GM19043 (cell line): ENCODE data around the gene KRT20.

Experiments used
- ATAC-seq: cut with Tn5 transposase; IDR thresholded peaks from one replicate; pipeline ENCODE4 v1.9.1; 2021; ENCODE audit warnings: low read depth; ENCODE audit not compliant: unreplicated experiment

Gene KRT20

DNA sequence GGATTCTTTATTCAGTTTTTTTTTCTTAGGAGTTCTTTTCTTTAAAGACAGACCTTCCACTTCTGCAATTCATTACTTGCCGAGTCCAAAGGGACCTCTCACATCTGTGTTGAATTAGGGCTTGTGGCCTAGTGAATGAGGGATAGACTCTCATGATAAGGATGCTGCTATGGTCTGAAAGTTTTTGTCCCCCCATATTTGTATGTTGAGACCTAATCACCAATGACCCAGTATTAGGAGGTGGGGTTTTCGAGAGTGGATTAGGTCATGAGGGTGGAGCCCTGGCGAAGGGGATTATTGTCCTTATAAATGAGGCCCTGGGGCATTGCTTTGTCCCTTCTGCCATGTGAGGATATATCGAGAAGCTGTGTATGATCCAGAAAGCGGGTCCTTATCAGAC lies 27.5 kb downstream of the KRT20 start:
- no peak for ATAC-seq

DNA sequence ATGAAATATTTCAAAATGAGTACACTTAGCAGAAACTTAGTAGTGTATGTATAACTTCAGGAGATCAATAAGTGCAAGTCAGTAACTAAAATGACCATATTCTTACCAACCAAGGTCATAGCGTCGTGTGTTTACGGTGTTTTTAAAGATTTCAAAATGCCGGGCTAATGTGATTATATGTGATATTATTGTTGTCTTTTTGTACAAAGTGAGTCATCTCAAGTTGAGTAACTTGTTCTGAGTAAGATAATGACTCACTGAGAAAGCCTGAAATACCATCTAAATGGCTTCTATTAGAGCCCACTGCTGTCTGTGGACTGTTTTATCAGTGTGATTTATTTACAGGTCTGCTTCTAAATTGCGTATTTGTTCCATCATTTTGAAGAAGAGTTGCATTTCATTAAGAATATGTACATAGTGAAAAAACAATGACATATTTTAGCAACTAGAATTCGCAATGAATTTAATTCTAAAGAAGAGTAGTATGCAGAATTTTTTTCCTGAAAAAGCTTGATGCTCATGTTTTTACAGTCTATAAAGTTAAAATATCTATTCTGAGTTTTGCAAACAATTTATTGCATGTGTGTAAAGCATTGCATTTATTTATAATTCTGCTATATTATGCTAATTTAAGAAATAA lies 30.7 kb downstream of the KRT20 start:
- no peak for ATAC-seq

DNA sequence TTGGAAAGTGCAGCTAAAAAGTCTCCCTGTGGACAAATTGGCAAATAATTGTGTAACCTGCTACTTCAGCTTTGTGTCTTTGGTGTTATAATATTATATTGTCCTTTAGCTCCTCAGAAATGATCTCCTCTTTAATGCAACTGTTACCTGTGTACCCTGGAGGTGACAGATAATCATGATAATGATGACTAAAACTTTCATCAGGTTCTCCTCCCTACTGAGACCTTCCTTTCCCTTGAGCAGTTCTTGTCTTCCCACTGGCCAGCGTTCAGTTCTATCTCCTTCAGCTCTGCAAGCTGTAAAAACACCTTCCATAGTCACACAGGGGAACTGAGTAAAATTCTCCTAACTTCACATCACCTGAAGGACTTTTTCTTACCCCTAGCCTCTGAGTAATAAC lies 32.7 kb downstream of the KRT20 start:
- ATAC-seq = no peak

GRCh38 chr17:40850293-40850972 lies 34.6 kb downstream of the KRT20 start:
- ATAC-seq = no peak

DNA sequence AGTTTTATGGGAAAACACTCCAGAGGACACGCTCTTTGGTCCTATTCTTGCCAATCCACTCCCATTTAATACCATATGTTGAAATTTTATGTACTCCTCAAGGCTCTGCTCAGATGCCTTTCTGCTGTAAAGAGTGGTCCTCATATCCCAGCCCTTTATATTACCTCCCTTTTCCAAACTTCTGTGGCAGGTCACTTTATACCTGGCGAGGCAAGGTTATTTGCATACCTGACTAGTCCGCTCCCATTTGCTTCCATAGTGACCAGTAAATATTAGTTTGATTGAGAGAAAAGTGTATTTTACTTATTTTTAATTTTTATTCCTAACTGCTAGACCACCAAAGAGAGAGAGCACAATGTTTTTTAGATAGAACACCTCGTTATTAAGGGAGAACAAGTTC lies 35.3 kb downstream of the KRT20 start:
- no peak for ATAC-seq

- no peak for ATAC-seq
Observed at GRCh38 chr17:40848583-40849235, 36.3 kb downstream of the KRT20 start.

DNA sequence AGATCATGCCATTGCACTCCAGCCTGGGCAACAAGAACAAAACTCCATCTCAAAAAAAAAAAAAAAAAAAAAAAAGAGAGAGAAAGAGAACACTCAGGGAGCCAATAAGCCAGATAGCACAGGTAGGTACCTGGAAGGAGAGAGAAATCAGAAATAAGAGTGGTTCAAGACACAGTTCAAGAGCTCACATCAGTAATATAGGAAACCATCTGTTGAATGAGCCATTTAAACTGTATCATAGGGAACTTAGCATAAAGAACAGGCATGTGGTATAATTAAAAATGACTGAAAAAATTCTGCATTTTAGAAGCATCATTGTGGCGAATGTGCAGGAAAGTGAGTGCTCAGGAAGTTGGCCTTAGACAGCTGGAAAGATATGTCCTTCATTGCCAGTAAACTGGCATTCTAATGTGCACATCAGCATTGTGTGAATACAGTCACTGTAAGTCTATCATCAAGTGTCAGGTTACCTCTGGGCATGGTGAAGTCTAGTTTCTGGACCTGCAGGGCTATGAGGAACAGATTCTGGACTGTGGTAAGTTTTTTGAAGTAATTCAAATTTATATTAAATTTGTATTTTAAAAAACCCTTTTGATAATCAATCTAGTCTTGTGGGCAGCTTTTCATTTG lies 38.4 kb downstream of the KRT20 start:
- ATAC-seq = no peak

DNA sequence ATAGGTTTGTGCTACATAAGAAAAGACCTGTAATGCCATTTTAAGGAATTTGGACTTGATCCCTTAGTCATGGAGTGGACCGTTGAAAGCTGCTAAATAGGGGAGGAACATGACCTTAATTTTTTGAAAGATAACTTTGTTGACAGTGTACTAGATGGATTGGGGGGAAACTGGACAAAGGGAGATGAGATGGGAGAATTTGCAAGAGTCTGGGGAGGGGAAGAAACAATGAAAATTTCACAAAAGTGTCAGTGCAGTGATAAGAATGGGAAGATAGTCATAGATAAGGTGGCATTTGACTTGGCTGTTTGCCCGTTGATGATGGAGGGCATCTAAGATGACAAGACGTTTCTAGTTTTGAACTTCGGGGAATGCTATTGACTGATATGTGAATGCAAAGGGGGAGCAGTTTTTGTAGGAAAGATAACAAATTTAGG lies 40.4 kb downstream of the KRT20 start:
- no peak for ATAC-seq

GRCh38 chr17:40843242-40843641 lies 41.8 kb downstream of the KRT20 start:
- no peak for ATAC-seq

- no peak for ATAC-seq
Observed at GRCh38 chr17:40841246-40841645, 43.8 kb downstream of the KRT20 start.

GRCh38 chr17:40839194-40839593 lies 45.8 kb downstream of the KRT20 start:
- ATAC-seq = no peak

DNA sequence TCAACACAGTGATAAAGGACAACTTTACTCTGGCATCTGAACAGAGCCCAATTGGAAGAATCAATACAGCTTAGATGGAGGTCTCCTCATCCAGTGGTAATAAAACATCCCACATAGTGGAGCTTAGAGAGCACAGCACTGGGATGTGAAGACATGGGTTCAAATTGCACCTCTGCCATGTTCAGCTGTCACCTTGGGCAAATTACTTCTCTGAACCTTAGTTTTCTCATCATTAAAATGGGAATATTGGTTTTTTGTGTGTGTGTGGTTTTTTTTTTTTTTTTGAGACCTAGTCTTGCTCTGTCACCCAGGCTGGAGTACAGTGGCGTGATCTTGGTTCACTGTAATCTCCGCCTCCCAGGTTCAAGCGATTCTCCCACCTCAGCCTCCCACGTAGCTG lies 49.0 kb downstream of the KRT20 start:
- no peak for ATAC-seq

GRCh38 chr17:40833882-40834281 lies 51.2 kb downstream of the KRT20 start:
- ATAC-seq = no peak

GRCh38 chr17:40832840-40833239 lies 52.2 kb downstream of the KRT20 start:
- ATAC-seq = no peak

DNA sequence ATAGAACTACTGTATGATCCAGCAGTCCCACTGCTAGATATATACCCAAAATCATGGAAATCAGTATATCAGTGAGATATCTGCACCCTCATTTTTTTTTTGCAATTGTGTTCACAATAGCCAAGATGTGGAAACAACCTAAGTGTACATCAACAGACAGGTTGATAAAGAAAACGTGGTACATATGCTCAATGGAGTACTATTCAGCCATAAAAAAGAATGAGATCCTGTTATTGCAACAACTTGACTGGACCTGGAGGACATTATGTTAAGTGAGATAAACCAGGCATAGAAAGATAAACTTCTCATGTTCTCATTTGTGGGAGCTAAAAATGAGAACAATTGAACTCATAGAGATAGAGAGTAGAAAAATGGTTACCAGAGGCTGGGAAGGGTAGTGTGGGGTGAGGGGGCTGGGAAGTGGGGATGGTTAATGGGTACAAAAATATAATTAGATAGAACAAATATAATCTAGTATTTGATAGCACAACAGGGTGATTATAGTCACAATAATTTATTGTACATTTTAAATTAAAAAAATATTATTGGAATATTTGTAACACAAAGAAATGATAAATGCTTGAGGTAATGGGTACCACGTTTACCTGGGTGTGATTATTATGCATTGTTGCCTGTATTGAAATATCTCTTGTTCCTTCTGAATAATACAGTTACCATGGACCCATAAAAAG lies 54.8 kb downstream of the KRT20 start:
- ATAC-seq = no peak

DNA sequence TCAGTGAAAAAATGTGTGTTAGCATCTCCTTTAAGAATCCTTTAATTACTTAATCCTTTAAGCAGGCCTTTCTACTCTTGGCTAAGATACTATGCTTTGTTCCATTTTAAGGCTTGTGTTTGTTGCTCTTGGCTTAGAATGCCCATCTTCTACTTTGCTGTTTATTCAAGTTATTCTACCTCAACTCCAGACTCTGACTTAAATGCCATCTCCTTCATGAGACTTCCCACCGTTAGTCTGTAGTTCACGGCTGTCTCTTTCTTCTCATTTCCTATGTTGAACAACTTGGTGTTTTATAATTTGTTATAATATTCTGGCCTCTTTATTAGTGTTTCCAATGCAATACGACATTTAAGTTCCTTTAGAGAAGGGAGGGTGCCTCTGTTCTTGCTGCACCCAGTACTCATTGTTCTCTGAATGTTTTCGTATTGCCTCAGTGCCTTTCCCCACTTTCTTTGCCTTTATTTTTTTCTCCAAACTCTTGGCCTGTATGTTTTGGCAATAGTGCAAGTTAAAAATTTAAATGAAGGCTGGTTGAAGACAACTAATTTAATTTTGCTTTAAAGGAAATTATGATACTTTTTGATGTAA lies 56.5 kb downstream of the KRT20 start:
- ATAC-seq = no peak

DNA sequence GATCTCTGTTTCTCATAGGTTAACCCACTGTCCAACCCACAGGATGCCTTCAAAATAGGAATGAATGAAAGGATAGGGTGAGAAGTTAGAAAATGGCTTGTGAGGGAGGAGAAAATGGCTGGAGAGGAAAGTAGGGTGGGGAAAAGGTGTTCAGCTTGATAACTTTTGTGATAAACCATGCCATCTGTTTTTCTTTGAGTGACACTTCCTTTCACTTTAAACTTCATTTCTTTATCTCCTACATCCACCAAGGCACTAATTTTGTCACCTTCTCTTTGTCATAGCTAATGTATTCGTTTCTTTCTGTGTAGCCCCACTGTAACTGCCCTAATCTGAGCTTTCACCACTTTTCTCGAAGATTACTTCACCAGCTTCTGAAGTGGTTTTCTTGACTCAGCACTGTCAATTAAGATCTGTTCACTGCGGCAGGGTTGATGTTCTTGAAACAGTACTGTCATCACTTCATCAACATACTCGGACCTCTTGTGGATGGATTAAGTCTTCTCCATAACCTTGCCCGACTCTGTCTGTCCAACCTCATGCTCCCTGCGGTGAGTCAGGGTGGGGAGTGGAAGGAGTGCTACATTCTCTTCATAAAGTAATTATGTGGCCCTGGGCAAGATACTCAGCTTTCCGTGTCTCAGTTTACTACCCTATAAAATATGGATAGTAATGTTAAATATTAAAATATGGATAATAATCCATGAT lies 57.1 kb downstream of the KRT20 start:
- ATAC-seq = no peak
